SK-N-SH (cell line): ENCODE data around the gene MEG3. TPM values are rescaled to one million over a fixed set of nuclear protein-coding genes. Genes with fewer than 3 reads are reported as not detected.

Source experiments
- CTCF ChIA-PET: fragments of 300-600, 350-600 bp; formaldehyde crosslinking; extraction: SDS; loops from one replicate; lab custom pipeline; 2021; lab: Yijun Ruan, JAX
- POLR2A ChIA-PET: fragments of 350-600 bp; sonication (Branson Sonifier 250); formaldehyde crosslinking; extraction: SDS; loops from one replicate; lab custom pipeline; 2020; ENCODE audit warnings: antibody characterized with exemption, inconsistent platforms; lab: Yijun Ruan, JAX
- DNase-seq: peaks from one replicate; pipeline ENCODE4 v3.0.0; 2012
- H2AFZ ChIP-seq: fragments of 200-600 bp; sonication (generic); 2 replicates; pipeline ENCODE4 v1.8.1; 2016; ENCODE audit warnings: antibody characterized with exemption, mild to moderate bottlenecking, low read depth
- H3F3A ChIP-seq: fragments of 200-600 bp; sonication (generic); replicated peaks from 2 replicates; pipeline ENCODE3; 2016; ENCODE audit warnings: antibody characterized with exemption, mild to moderate bottlenecking; ENCODE audit not compliant: insufficient read depth
- H3K27ac ChIP-seq, 2 experiments: fragments of 200-500 bp in 1 of 2; fragments of 200-600 bp in 1 of 2; sonication (Bioruptor generic) in 1 of 2; sonication (generic), shearing (Covaris generic) in 1 of 2; 2 replicates each; pipeline versions ENCODE4 v1.5.1 to v1.6.1; 2014 to 2016; ENCODE audit warnings: low read depth in 2 of 2, inconsistent platforms in 1 of 2, low read length in 1 of 2, mild to moderate bottlenecking in 1 of 2, mixed read lengths in 1 of 2
- H3K27me3 ChIP-seq: fragments of 200-600 bp; sonication (generic), shearing (Covaris generic); 2 replicates; pipeline ENCODE4 v1.6.1; 2016; ENCODE audit warnings: mixed run types; ENCODE audit not compliant: insufficient read depth
- H3K36me3 ChIP-seq, 2 experiments: fragments of 200-500 bp in 1 of 2; fragments of 200-600 bp in 1 of 2; sonication (Bioruptor generic) in 1 of 2; sonication (generic) in 1 of 2; replicated peaks in 1 of 2; 2 replicates each; pipeline versions ENCODE3 to v1.5.1; 2014 to 2016; ENCODE audit warnings: low read length in 1 of 2, mild to moderate bottlenecking in 1 of 2; ENCODE audit not compliant: insufficient read depth in 2 of 2, control insufficient read depth in 1 of 2
- H3K4me1 ChIP-seq, 2 experiments: fragments of 200-500 bp in 1 of 2; fragments of 200-600 bp in 1 of 2; sonication (Bioruptor generic) in 1 of 2; sonication (generic), shearing (Covaris generic) in 1 of 2; 2 replicates each; pipeline versions ENCODE4 v1.5.1 to v1.6.1; 2014 to 2016; ENCODE audit warnings: low read depth in 1 of 2, low read length in 1 of 2, mixed run types in 1 of 2; ENCODE audit not compliant: insufficient read depth in 2 of 2, control insufficient read depth in 1 of 2
- H3K4me2 ChIP-seq: fragments of 200-600 bp; sonication (generic), shearing (Covaris generic); 2 replicates; pipeline ENCODE4 v1.6.1; 2017; ENCODE audit warnings: mixed run types
- H3K4me3 ChIP-seq, 2 experiments: fragments of 200-500 bp in 1 of 2; fragments of 200-600 bp in 1 of 2; sonication (Bioruptor generic) in 1 of 2; sonication (generic), shearing (Covaris generic) in 1 of 2; 2 replicates each; pipeline versions ENCODE4 v1.5.1 to v1.8.1; 2014 to 2016; ENCODE audit warnings: low read depth in 2 of 2, inconsistent platforms in 1 of 2, low read length in 1 of 2, mild to moderate bottlenecking in 1 of 2, mixed read lengths in 1 of 2, moderate library complexity in 1 of 2
- H3K79me2 ChIP-seq: fragments of 200-600 bp; sonication (generic); 2 replicates; pipeline ENCODE4 v1.8.1; 2017; ENCODE audit warnings: mild to moderate bottlenecking; ENCODE audit not compliant: insufficient read depth
- H3K9ac ChIP-seq: fragments of 200-600 bp; sonication (generic); 2 replicates; pipeline ENCODE4 v1.6.1; 2017; ENCODE audit warnings: mixed run types
- H3K9me2 ChIP-seq: fragments of 200-600 bp; sonication (generic); 2 replicates; pipeline ENCODE4 v1.6.1; 2017; ENCODE audit warnings: mixed run types
- H3K9me3 ChIP-seq: fragments of 200-600 bp; sonication (generic); 2 replicates; pipeline ENCODE4 v1.6.1; 2017; ENCODE audit warnings: mixed run types, mild to moderate bottlenecking, moderate library complexity
- H4K20me1 ChIP-seq: fragments of 200-600 bp; sonication (generic); 2 replicates; pipeline ENCODE4 v1.6.1; 2017; ENCODE audit warnings: mild to moderate bottlenecking, mixed run types; ENCODE audit not compliant: insufficient read depth
- EZH2phosphoT487 ChIP-seq: fragments of 200-600 bp; sonication (generic); IDR thresholded peaks from 2 replicates; pipeline ENCODE4 v1.6.1; 2017; ENCODE audit warnings: low read depth, mixed run types, mild to moderate bottlenecking, antibody characterized with exemption, moderate library complexity, borderline replicate concordance
- FOSL2 ChIP-seq: IDR thresholded peaks from 2 replicates; pipeline ENCODE4 v1.4.0; 2012; ENCODE audit warnings: low read depth, mild to moderate bottlenecking, moderate library complexity, borderline replicate concordance
- FOXM1 ChIP-seq: IDR thresholded peaks from 2 replicates; pipeline ENCODE4 v1.4.0; 2012; ENCODE audit warnings: low read depth, mild to moderate bottlenecking
- NFIC ChIP-seq: IDR thresholded peaks from 2 replicates; pipeline ENCODE4 v1.4.0; 2012; ENCODE audit warnings: borderline replicate concordance
- NRF1 ChIP-seq: IDR thresholded peaks from 2 replicates; pipeline ENCODE4 v1.6.1; 2012; ENCODE audit warnings: low read depth, mild to moderate bottlenecking, low read length
- POLR2AphosphoS5 ChIP-seq: IDR thresholded peaks from 2 replicates; pipeline ENCODE4 v1.6.1; 2012; ENCODE audit warnings: low read depth, low read length
- RCOR1 ChIP-seq: fragments of 150-350 bp; IDR thresholded peaks from 2 replicates; pipeline ENCODE4 v1.6.1; 2017; ENCODE audit warnings: antibody characterized with exemption, low read length
- RFX5 ChIP-seq: IDR thresholded peaks from 2 replicates; pipeline ENCODE4 v1.6.1; 2012; ENCODE audit warnings: mild to moderate bottlenecking, improper control_type of control experiment, low read length
- SMC3 ChIP-seq: IDR thresholded peaks from 2 replicates; pipeline ENCODE4 v1.6.1; 2012; ENCODE audit warnings: low read depth, low read length, improper control_type of control experiment
- TAF1 ChIP-seq: IDR thresholded peaks from 2 replicates; pipeline ENCODE4 v1.6.1; 2012; ENCODE audit warnings: low read depth, mild to moderate bottlenecking, low read length, moderate library complexity, borderline replicate concordance
- TCF12 ChIP-seq: IDR thresholded peaks from 2 replicates; pipeline ENCODE4 v1.4.0; 2012
- TEAD4 ChIP-seq: IDR thresholded peaks from 2 replicates; pipeline ENCODE4 v1.4.0; 2012; ENCODE audit warnings: mild to moderate bottlenecking, borderline replicate concordance; ENCODE audit not compliant: insufficient read depth
- YY1 ChIP-seq: IDR thresholded peaks from 2 replicates; pipeline ENCODE4 v1.4.0; 2012; ENCODE audit warnings: low read depth, mild to moderate bottlenecking
- WGBS: methylation state at CpG from one replicate; pipeline ENCODE4 v1.1.6; 2017; ENCODE audit warnings: low lambda C conversion rate; 5-methylcytosine and 5-hydroxymethylcytosine counted together
- polyA plus RNA-seq, 3 experiments: library from polyadenylated mRNA; depleted of rRNA; stranded (reverse); fragments of >200 nt; gene quantifications; 2 replicates each; pipeline ENCODE4 v1.2.3, GENCODE V29; 2012
- TF ChIP-seq, protein P1 (sequence below): fragments of 200-600 bp; sonication (generic); IDR thresholded peaks from 2 replicates; pipeline ENCODE4 v1.6.1; 2017; ENCODE audit warnings: antibody characterized with exemption, mild to moderate bottlenecking, moderate library complexity

The MEG3 gene
- polyA plus RNA-seq, 1 of the 3 experiments (the other 2 are of a cell fraction), result not detected

DNA sequence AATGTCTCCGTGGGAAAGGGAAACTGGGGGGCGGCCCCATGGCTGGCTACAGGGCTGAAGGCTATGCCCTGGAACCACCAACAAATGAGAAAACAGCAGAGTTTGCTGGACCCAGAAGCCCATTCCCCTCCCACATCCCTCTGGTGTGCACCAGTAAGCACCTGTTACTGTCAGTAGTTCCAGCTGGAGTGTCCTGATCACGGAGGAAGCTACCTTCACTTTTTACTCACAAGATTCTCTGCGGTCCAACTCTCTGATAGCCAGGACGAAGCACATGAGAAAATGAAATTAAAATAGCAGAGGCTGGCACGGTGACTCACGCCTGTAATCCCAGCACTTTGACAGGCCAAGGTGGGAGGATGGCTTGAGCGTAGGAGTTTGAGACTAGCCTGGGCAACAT lies 22.7 kb upstream of the MEG3 start:
- POLR2A ChIA-PET, result no interaction called here
- Histone ChIP-seq H3K36me3 (no peaks in the 10 kb centered on the region), H3K4me2 (no peak overlapping the region), H3K4me1 (no peaks in the 10 kb centered on the region), H3K27me3 (no peaks in the 10 kb centered on the region), H3K27ac (no peak overlapping the region), H3K9me3 (no peaks in the 10 kb centered on the region), H3K9ac (no peak overlapping the region), H4K20me1 (no peaks in the 10 kb centered on the region), H2AFZ (no peak overlapping the region), H3F3A (no peaks in the 10 kb centered on the region), H3K4me3 (no peak overlapping the region), H3K79me2 (no peaks in the 10 kb centered on the region), H3K9me2 (no peaks in the 10 kb centered on the region)
- CTCF ChIA-PET, result interaction anchor here (1.0 to 1.6 kb wide), 2 partner anchors 12 to 15 kb away, joined by 3 to 5 read pairs; no protein-coding TSS in a partner anchor
- DNase-seq, result no peak
- WGBS, result 76% methylated on average over 8 of the region's 8 CpGs
- TF ChIP-seq POLR2AphosphoS5 (no peak), TCF12 (no peak), SMC3 (no peak), NFIC (no peak), FOXM1 (no peak), TAF1 (no peak), NRF1 (no peak), RFX5 (no peak), EZH2phosphoT487 (no peak), RCOR1 (no peak), FOSL2 (no peak), YY1 (no peak)
- TF ChIP-seq, protein P1, sequence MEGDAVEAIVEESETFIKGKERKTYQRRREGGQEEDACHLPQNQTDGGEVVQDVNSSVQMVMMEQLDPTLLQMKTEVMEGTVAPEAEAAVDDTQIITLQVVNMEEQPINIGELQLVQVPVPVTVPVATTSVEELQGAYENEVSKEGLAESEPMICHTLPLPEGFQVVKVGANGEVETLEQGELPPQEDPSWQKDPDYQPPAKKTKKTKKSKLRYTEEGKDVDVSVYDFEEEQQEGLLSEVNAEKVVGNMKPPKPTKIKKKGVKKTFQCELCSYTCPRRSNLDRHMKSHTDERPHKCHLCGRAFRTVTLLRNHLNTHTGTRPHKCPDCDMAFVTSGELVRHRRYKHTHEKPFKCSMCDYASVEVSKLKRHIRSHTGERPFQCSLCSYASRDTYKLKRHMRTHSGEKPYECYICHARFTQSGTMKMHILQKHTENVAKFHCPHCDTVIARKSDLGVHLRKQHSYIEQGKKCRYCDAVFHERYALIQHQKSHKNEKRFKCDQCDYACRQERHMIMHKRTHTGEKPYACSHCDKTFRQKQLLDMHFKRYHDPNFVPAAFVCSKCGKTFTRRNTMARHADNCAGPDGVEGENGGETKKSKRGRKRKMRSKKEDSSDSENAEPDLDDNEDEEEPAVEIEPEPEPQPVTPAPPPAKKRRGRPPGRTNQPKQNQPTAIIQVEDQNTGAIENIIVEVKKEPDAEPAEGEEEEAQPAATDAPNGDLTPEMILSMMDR, result no peak

DNA sequence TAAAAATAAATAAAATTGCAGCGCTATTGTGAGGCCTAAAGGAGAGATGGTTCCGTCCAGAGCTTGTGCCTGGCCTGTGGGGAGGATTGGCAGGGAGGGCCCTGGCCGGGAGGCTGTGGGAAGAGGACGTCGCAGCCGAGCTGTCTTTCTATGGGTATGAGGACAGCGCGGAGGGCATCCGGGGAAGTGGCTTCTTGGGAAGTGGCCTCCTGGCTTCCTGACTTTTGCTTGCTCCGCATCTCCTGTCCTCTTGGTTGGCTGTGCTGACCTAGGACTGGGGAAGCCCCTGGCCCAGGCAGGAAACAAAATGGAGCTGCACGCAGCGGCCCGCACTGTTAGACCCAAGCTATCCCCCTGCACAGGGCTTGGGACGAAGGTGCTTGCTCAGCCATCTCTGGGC lies 22.2 kb upstream of the MEG3 start:
- no peak for DNase-seq
- Histone ChIP-seq H3K36me3 (no peaks in the 10 kb centered on the region), H3K4me2 (no peak overlapping the region), H3K9ac (no peak overlapping the region), H3K9me2 (no peaks in the 10 kb centered on the region), H2AFZ (no peak overlapping the region), H3K79me2 (no peaks in the 10 kb centered on the region), H3K4me3 (no peak overlapping the region), H3K27me3 (no peaks in the 10 kb centered on the region), H3K4me1 (no peaks in the 10 kb centered on the region), H4K20me1 (no peaks in the 10 kb centered on the region), H3K9me3 (no peaks in the 10 kb centered on the region), H3K27ac (no peak overlapping the region), H3F3A (no peaks in the 10 kb centered on the region)
- CTCF ChIA-PET, result interaction anchor here (0.9 to 1.0 kb wide), 2 partner anchors 10 to 14 kb away, joined by 3 read pairs; no protein-coding TSS in a partner anchor
- POLR2A ChIA-PET, result no interaction called here
- TF ChIP-seq TEAD4, result no peak
- TF ChIP-seq TAF1, result no peak
- WGBS, result 81% methylated on average over 14 of the region's 14 CpGs
